Measurements from ENCODE around the gene MAMDC2. TPM values are rescaled to one million over a fixed set of nuclear protein-coding genes. Genes with fewer than 3 reads are reported as not detected.
A peak's percentile ranks its signal among the peaks of the same experiment; 100 is the strongest.

The MAMDC2 gene
- total RNA-seq, 6 experiments from 2014 or later: 0.22 to 1.6 (median 0.37) TPM; not detected in 1

GRCh38 chr9:70143394-70144130, 99.9 kb downstream of the MAMDC2 start:
- no peaks in the 10 kb centered on the region for H3K4me1 ChIP-seq
- no peaks in the 10 kb centered on the region for H3K36me3 ChIP-seq
- intact Hi-C loops (cut with DNase I): no loop called here
- TF ChIP-seq CTCF (IDR thresholded peaks at IDR 0.05): no peak
- TF ChIP-seq POLR2A (IDR thresholded peaks at IDR 0.05): no peak
- H3K9me3 ChIP-seq: no peaks in the 10 kb centered on the region
- no peaks in the 10 kb centered on the region for H3K27me3 ChIP-seq
- WGBS (ENCODE audit: insufficient coverage, low coverage, low lambda C conversion rate, missing lambda C conversion rate): 77% methylated on average over 3 of the region's 3 CpGs
- no peak for DNase-seq
- H3K27ac ChIP-seq: no peak overlapping the region
- no peak for ATAC-seq
- H3K4me3 ChIP-seq: no peak overlapping the region

- ATAC-seq (no peak), DNase-seq (no peak)
- Histone ChIP-seq H3K4me3 (no peak overlapping the region), H3K27me3 (no peaks in the 10 kb centered on the region), H3K36me3 (no peaks in the 10 kb centered on the region), H3K9me3 (no peaks in the 10 kb centered on the region), H3K4me1 (no peaks in the 10 kb centered on the region), H3K27ac (no peak overlapping the region)
- 67% methylated on average over 1 of the region's 1 CpG for WGBS (ENCODE audit: insufficient coverage, low coverage, low lambda C conversion rate, missing lambda C conversion rate)
- intact Hi-C loops (cut with DNase I): no loop called here
- no peak for TF ChIP-seq POLR2A (IDR thresholded peaks at IDR 0.05)
- TF ChIP-seq CTCF (IDR thresholded peaks at IDR 0.05): no peak
Observed at GRCh38 chr9:70144131-70144503, 100.5 kb downstream of the MAMDC2 start.

GRCh38 chr9:70145981-70146380, 102.3 kb downstream of the MAMDC2 start:
- WGBS (ENCODE audit: insufficient coverage, low coverage, low lambda C conversion rate, missing lambda C conversion rate): 90% methylated on average over 4 of the region's 4 CpGs
- no peak overlapping the region for H3K4me3 ChIP-seq
- no peak overlapping the region for H3K27ac ChIP-seq
- intact Hi-C loops (cut with DNase I): no loop called here
- no peaks in the 10 kb centered on the region for H3K36me3 ChIP-seq
- H3K4me1 ChIP-seq: no peaks in the 10 kb centered on the region
- H3K27me3 ChIP-seq: no peaks in the 10 kb centered on the region
- ATAC-seq (no peak), DNase-seq (no peak)
- H3K9me3 ChIP-seq: no peaks in the 10 kb centered on the region
- no peak for TF ChIP-seq POLR2A (IDR thresholded peaks at IDR 0.05)
- TF ChIP-seq CTCF (IDR thresholded peaks at IDR 0.05): no peak

- Histone ChIP-seq H3K4me1 (no peaks in the 10 kb centered on the region), H3K27me3 (no peaks in the 10 kb centered on the region), H3K4me3 (no peak overlapping the region), H3K9me3 (no peaks in the 10 kb centered on the region), H3K27ac (no peak overlapping the region), H3K36me3 (no peaks in the 10 kb centered on the region)
- DNase-seq (no peak), ATAC-seq (peak in 1 of 4 donors; percentile 19)
- 47% methylated on average over 1 of the region's 1 CpG for WGBS (ENCODE audit: insufficient coverage, low coverage, low lambda C conversion rate, missing lambda C conversion rate)
- no peak for TF ChIP-seq CTCF (IDR thresholded peaks at IDR 0.05)
- TF ChIP-seq POLR2A (IDR thresholded peaks at IDR 0.05): no peak
- intact Hi-C loops (cut with DNase I): no loop called here
Observed at GRCh38 chr9:70147196-70147595, 103.5 kb downstream of the MAMDC2 start.
